Epithelial cell of proximal tubule (primary cell): ENCODE data around the gene HOXD3. TPM values are rescaled to one million over a fixed set of nuclear protein-coding genes. Genes with fewer than 3 reads are reported as not detected.

ENCODE experiments used
- DNase-seq: peaks from one replicate; pipeline ENCODE4 v3.0.0-alpha.2; 2011; ENCODE audit warnings: low read depth
- H3K4me3 ChIP-seq: 2 replicates; pipeline ENCODE4 v1.5.1; 2011; ENCODE audit warnings: low read depth, mild to moderate bottlenecking, low read length
- total RNA-seq: library from RNA; depleted of rRNA; stranded (reverse); fragments of >200 nt; gene quantifications from 2 replicates; pipeline ENCODE4 v1.2.3, GENCODE V29; 2015
- TF ChIP-seq, protein P1 (sequence below): conservative IDR thresholded peaks from 2 replicates; pipeline ENCODE4 v1.5.1; 2012; ENCODE audit warnings: low read depth, mild to moderate bottlenecking, low read length

HOXD3 gene
- total RNA-seq, 1 donor from 2014 or later = 9.4 TPM

DNA sequence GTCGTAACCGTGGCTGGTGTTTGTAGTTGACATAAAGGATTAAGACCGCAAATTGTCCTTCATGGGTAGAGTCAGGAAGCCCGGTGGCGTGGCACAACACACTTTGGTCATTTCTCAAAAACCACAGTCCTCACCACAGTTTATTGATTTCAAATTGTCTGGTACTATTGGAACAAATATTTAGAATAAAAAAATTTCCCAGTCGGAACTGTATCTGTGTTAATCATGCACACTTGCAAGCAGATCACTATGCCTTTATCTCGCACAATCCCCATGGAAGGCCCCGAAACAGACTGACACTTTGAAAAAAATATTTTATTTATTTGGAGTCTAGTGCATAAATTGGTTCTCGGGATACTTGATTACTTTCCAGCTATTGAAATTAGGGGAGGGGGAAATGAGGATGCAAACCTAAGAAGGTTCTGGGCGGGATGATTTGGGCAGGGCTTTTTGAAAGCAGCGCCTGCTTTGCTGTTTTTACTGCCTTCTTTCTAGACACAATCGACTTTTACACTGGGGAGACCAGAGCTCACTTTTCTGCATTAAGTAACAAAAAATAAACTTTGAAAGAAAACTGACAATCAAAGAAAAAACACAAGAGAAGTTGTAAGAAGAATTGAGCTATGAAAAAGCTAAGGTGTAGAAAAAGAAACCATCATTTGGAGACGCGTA is 15.9 kb downstream of the HOXD3 start:
- peak overlapping the region; percentile 39 for H3K4me3 ChIP-seq
- TF ChIP-seq, protein P1, sequence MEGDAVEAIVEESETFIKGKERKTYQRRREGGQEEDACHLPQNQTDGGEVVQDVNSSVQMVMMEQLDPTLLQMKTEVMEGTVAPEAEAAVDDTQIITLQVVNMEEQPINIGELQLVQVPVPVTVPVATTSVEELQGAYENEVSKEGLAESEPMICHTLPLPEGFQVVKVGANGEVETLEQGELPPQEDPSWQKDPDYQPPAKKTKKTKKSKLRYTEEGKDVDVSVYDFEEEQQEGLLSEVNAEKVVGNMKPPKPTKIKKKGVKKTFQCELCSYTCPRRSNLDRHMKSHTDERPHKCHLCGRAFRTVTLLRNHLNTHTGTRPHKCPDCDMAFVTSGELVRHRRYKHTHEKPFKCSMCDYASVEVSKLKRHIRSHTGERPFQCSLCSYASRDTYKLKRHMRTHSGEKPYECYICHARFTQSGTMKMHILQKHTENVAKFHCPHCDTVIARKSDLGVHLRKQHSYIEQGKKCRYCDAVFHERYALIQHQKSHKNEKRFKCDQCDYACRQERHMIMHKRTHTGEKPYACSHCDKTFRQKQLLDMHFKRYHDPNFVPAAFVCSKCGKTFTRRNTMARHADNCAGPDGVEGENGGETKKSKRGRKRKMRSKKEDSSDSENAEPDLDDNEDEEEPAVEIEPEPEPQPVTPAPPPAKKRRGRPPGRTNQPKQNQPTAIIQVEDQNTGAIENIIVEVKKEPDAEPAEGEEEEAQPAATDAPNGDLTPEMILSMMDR = no peak
- DNase-seq = no peak

DNA sequence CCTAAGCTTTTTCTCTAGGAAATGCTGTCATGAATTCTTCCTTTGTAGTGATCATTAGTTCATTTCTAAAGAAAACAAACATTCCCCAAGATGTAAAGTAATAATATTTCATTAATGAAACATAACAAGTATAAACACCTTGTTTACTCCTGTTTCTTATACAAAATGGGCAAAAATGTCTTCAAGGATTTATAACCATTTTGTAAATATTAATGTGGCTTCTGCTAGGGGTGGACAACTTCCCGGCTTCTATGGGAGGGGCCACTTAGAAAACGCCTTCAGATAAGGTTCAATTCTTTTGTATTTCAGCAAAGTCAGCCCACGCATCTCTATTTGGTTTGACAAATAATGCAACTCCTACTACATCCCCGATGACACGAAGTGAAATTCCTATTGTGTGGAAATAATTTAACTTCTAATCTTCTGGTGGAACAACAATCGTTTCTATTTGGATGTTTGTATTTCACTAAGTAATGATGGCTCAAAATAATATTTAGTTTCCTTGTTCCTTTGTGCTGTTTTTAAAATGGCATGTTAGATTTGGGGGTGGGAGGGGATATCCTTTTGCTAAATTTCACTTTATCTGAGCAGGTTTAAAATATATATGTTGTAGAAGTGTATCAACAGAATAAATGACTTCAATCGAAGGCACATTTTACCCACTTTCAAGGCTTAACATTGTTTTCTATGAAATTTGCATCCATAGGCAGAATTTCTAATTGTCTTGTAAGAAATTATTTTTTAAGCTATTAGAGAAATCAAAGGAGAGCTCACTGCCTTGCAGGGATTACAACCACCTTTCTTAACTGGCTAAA is 16.7 kb downstream of the HOXD3 start:
- H3K4me3 ChIP-seq = peak overlapping the region; percentile 39
- DNase-seq = no peak
- TF ChIP-seq, protein P1 = no peak

DNA sequence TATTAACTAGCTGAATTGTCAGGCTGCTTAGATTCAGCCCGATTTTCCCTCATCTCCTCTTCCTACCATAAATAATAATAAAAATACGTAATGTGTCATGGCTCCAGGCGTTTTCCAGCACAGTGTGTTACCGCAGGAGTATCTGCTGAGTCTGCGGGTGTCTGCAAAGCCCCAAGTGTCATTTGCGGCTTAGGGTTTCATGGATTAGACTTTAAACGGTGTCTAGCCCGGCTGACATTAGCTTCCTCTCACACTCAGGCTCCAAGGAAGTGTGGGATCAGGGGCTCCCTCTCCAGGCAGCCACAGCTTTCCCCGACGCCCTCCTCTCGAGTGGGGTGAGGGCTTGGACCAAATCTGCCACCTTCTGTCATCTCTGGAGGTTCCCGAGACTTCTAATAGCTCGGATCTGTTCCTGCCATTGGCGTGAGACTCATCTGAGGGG is 17.3 kb downstream of the HOXD3 start:
- no peak for DNase-seq
- peak overlapping the region; percentile 36 for H3K4me3 ChIP-seq
- TF ChIP-seq, protein P1 = peak; percentile 31

DNA sequence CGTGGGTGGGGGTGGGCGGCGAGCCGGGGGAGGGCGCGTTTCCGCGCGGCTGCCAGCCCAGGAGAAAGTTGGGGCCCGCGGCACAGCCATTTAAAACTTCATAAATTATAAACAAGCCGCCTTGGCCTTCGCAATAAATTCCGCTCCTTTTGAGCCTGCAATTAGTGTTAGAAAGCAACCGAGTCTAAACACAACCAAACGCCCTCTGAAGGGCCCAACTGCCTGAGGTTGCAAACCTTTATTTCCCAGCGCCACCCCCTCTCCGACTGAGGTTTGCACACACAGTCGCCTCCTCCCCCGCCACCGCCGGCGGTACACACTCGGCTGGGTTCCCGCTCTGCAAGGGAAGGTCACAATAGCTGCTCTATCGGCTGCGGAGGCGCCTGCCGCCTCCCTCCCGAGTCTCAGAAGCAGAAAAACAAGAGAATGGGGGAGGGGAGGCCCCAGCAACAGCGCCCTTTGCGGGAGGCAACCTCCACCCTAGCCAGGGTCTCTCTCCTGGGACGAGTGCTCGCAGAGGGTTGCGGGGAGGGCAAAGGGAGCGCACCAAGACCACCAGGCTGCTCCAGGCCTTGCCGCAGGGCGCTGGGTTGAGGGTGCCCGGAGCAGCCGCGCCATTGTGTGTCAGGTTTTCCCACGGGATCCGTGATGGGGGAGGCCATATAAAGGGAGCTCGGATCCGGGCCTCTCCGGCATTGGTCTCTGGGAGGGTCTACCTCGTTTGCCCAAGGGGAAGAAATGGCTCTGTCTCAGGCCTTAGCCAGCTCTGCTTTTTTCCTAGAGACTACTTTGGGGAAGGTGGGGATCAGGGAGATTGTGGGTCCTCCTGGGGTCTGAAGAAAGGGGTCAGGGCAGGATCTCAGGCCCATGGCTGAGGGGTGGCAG is 18.0 kb downstream of the HOXD3 start:
- no peak for DNase-seq
- peak overlapping the region; percentile 36 for H3K4me3 ChIP-seq
- TF ChIP-seq, protein P1 = no peak

- H3K4me3 ChIP-seq = no peak overlapping the region
- TF ChIP-seq, protein P1 = no peak
- DNase-seq = no peak
Observed at GRCh38 chr2:176175709-176176607, 18.9 kb downstream of the HOXD3 start.

- TF ChIP-seq, protein P1 = no peak
- DNase-seq = no peak
- peak overlapping the region; percentile 61 for H3K4me3 ChIP-seq
Observed at GRCh38 chr2:176177580-176178037, 20.5 kb downstream of the HOXD3 start.
